ENCODE results near the gene BCAM.

BCAM gene

DNA sequence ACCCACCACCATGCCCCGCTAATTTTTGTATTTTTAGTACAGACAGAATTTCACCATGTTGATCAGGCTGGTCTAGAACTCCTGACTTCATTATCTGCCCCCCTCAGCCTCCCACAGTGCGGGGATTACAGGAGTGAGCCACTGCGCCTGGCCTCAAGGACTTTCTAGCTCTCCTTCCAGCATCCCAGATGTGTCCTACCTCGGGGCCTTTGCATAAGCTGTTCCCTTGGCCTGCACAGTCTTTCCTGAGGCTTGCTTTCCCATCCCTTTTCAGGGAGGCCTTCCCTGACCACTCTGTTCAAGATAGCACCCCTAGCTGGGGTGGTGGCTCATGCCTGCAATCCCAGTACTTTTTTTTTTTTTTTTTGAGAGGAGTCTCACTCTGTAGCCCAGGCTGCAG, 14.3 kb upstream of the BCAM start:
- no peak for DNase-seq

DNA sequence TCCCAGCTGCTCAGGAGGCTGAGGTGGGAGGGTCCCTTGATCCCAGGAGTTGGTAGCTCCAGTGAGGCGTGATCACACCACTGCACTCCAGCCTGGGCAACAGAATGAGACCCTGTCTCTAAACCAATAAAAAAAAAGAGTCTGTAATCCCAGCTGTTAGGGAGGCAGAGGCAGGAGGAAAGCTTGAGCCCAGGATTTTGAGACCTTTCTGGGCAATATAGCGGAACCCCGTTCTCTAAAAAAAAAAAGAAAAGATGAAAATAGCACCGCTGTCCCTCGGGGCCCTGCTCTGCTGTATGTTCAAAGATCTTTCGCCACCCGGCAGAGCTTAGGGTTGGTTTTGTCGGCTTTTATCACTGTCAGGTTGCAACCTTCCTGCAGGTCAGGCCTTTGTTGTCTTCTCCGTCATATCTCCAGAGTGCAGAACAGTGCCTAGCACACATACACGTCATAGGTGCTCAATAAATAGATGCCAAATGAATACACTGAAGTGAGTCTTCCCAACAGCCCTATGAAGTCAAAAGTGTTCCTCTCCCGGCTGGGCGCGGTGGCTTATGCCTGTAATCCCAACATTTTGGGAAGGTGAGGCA, 13.4 kb upstream of the BCAM start:
- no peak for DNase-seq

DNA sequence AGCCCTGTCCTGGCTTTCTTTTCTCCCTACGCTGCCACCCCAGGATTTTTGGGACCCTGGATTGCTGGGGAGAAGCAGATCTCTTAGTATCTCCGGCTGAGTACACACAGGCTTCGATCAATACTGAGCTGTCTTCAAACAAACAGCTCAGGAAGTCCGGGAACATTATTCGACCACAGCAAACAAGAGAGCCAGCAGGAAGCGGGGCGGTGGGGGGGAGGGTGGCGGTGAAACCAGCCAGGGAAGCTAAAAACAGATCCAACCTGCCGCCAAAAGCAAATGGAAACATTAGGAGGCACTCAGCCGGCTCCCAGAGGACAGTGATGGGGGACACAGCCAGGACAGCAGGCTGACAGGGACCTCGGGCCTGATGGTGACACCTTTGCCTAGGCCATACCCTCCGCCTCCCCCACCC, 12.2 kb upstream of the BCAM start:
- no peak for DNase-seq

DNA sequence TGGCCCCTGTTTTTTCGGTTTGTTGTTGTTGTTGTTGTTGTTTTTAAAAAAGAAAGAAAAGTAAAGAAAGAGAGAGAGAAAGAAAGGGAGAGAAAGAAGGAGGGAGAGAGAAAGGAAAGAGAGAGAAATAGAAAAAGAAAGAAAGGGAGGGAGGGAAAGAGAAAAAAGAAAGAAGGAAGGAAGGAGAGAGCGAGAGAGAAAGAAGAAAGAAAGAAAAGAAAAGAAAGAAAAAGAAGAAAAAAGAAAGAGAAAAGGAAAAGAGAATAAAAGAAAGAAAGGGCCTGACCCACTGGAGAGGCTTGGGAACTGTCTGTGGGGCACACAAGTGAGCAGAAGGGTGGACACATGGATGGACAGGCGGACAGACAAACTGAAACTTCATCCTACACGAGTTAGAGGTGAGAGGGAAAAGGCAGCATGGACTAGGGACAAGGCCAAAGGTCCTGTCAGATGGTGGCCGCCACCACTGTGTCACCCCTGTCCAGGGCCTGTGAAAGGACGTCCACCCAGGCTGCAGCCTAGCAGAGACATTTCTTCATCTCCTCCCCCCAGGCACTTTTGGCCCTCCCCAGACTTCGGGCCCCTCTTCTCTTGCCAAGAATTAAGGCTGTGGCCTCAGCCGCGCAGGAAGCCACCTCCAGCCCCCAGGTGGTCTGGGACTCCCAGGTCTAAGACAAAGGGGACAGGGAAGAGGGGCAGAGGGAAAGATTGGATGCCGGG, 9.1 kb upstream of the BCAM start:
- no peak for DNase-seq

DNA sequence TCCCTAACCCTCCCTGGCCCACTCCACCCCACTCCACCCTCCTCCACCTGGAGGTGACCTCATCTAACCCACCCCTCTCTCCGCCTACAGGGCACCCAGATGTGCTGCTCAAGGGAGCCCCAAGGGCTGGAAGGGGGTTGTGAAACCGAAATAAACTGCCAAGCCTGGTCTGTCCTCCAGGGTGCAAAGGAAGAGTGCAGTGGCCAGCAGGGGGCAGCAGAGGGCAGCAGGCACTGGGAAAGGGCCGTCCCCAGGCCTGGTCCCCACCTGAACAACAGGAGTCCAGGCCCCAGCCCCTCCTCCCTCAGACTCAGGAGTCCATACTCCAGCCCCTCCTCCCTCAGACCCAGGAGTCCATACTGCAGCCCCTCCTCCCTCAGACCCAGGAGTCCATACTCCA, 8.4 kb upstream of the BCAM start:
- DNase-seq, result no peak

DNA sequence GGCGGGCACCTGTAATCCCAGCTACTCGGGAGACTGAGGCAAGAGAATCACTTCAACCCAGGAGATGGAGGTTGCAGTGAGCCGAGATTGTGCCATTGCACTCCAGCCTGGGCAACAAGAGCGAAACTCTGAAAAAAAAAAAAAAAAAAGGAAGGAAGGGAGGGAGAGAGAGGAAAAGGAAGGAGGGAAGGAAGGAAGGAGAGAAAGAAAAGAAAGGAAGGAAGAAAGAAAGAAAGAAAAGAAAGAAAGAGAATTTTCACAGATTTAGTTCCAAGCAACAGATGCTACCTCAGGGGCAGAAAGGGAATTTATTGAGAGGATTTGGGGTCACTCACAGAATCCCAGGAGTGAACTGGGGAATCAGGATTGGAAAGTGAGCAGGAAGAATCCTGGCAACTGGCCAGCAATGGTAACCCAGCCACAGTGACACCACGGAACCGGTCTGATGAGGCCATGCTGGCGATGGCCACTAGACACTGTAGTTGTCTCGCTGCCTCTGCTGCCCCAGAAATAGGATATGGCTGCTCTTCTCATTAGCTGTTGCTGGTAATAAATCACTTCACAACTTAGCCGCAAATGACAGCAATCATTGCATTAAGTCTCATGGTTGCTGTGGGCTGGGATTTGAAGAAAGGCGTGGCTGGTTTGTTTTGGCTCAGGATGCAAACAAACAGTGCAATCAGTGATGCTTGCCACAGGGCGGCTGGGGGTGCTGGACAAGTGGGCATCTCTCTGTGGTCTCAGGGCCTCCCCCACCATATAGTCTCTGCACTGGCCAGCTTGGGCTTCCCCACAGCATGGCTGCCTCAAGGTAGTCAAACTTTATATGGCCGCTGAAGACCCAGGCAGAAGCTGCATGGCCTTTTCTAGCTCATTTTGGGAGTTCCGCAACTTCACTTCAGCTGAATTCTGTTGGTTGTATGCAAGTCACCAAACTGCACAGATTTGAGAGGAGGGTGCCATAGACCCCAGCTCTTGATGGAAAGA, 5.2 kb upstream of the BCAM start:
- no peak for DNase-seq

DNA sequence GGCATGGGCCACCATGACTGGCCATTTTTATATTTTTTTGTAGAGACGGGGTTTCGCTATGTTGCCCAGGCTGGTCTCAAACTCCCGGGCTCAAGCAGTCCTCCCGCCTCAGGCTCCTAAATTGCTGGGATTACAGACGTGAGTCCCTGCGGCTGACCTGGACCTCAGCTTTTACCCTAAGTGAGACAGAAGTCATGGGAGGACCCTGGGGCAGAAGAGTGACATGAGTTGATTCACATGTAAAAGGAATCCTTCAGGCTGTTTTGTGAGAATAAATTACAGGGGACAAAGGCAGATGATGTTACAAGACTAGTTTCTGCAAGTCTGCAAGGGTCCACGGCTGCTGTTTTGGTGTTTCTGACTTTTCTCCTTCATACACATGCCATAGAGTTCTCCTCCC, 2.6 kb upstream of the BCAM start:
- DNase-seq, result no peak

DNA sequence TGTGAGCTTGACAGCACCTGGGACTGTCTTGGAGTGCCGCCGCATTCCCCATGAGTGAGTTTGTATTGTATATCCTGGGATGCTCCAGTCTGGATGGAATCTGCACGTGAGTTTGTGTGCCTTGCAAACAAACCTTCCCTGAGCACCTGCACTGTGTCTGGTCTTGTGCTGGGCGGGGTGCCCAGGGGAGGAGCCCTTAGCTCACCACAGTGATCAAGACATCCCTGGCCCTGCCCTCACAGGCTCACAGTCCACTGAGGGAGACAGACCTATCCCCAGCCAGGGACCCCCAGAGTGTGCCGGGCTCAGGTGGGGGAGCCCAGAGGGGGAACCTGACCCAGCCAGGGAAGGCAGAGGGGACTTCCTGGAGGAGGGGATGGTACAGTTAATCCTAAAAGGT, 1.7 kb upstream of the BCAM start:
- DNase-seq, result no peak

DNA sequence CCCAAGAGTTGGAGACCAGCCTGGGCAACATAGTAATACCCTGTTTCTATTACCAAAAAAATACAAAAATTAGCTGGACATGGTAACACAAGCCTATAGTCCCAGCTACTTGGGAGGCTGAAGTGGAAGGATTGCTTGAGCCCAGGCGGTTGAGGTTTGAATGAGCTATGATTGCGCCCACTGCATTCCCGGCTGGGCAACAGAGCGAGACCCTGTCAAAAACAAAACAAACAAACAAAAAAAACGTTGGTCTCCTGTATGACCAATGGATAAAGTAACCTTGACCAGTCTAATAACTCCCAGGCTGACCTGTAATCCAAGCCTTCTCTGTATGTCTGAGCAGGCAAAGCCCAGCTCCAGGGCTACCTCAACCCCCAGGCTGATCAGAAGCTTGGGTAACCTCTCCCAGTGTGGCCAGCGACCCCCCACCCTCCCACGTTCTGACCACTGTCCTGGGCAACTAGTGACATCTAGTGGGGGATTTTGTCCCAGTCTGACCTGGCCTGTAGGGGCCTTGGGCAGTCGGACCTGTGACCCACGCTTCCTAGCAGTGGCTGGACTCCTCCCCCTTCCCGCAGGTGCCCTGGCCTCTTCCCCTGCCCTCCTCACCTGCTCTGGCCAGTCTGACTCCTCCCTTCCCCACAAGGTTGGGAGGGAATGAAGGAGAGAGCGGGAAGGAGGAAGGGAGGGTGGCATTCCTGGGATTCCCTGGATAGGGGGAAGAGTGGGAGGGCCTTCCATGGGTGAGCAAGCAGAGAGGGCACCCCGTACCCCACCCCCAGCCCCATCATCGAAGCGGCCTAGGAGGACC, 1.0 kb upstream of the BCAM start:
- DNase-seq, result no peak

DNA sequence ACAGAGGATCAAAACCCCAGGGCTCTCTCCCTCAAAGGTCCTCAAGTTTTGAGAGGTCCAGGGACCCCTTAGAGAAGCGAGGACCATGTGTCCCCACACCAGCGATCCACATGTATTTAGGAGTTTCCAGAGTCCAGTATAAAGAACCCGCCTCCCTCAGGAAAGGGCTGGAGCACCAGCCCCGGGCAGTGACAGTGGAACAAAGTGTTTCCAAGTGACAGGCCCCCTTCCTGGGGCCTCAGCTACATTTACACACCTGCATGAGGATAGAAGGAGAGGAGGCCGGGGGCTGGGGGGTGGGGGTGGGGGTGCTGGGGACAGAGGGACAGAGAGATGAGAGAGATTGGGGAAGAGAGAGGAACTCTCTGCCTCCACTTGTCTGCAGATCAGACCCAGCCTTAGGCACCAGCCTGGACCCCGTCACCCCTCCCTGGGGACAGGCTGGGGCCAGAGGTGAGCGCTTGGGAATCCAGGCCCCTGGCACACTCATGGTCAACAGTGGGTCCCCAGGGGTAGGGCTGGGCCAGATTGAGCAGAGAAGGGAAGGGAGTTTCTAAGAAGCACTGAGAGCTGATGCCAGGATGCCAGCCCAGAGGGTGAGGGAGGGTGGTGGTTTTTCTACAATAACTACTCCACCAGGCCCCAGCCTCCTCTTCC, 802 bp downstream of the BCAM start:
- DNase-seq, result no peak

DNA sequence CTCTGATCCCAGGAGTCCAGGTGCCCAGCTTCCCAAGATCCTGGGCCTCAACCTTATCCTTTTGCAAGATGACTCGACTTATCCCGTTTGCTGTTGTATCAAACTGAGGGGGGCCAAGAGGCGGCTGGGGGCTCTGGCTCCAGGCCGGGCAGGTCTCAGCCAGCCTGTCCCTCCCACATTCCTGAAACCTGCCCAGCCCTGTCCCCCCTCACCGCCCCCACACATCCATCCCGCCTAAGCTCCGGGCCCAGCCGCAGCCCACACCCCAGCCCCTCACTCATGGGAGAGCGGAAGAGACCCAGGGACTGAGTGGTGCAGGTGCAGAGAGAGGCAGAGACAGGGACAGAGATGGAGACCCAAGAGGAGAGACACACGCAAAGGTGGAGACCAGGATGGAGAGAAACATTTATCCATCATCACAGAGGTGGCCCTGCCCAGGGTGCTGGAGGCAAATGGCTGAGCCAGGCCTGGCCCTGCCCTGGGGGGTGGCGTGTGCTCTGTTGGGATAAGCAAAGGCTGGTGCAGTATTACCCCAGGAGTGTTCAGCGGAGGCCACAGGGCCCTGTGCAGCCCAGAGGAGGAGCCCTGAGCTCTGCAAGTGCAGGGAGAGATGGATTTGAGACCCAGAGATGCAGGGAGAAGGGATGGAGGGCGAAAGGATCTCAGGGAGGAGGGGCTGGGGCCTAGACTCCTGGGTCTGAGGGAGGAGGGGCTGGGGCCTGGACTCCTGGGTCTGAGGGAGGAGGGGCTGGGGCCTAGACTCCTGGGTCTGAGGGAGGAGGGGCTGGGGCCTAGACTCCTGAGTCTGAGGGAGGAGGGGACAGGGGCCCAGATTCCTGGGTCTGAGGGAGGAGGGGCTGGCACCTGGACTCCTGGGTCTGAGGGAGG, 1.6 kb downstream of the BCAM start:
- no peak for DNase-seq

DNA sequence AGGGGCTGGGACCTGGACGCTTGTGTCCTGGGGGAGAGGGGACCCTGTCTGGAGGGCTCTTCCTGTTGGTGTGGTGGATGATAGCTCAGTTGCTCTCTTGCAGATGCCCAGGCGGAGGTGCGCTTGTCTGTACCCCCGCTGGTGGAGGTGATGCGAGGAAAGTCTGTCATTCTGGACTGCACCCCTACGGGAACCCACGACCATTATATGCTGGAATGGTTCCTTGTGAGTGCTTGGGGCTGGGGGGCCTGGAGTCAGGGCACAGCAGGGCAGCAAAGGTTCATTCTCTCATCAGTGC, 2.2 kb downstream of the BCAM start:
- DNase-seq, result no peak

DNA sequence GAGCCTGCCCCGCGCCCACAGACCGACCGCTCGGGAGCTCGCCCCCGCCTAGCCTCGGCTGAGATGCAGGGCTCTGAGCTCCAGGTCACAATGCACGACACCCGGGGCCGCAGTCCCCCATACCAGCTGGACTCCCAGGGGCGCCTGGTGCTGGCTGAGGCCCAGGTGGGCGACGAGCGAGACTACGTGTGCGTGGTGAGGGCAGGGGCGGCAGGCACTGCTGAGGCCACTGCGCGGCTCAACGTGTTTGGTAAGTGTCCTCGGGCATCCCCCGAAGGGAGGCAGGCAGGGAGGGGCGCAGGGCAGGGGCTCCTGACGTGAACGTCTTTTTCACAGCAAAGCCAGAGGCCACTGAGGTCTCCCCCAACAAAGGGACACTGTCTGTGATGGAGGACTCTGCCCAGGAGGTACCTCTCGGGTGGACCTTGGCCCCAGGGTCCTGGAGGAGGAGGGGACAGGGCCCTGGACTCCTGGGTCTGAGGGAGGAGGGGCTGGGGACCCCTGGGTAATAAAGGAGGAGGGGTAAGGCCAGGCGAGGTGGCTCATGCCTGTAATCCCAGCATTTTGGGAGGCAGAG, 3.3 kb downstream of the BCAM start:
- no peak for DNase-seq

DNA sequence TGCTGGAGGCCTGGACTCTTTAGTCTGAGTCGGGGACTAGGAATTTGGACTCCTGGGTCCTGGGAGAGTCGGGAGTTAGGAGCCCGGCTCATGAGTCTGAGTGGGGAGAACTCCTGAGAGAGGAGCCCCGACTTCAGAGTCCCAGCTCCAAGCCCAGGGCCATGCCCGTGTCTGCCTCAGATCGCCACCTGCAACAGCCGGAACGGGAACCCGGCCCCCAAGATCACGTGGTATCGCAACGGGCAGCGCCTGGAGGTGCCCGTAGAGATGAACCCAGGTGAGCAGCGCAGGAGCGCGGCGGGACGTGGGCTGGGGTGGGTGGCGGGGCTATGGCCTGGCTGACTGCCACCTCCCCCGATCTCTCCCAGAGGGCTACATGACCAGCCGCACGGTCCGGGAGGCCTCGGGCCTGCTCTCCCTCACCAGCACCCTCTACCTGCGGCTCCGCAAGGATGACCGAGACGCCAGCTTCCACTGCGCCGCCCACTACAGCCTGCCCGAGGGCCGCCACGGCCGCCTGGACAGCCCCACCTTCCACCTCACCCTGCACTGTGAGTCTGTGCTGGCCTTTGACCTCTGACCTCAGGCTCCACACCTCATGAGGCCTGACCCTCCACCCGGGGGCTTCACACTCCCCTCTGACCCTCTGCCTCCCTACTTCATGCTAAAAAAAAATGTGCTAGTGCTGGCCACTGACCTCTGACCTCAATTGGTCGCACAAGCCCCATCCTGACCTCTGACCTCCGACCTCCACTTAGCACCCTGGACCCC, 4.4 kb downstream of the BCAM start:
- no peak for DNase-seq

DNA sequence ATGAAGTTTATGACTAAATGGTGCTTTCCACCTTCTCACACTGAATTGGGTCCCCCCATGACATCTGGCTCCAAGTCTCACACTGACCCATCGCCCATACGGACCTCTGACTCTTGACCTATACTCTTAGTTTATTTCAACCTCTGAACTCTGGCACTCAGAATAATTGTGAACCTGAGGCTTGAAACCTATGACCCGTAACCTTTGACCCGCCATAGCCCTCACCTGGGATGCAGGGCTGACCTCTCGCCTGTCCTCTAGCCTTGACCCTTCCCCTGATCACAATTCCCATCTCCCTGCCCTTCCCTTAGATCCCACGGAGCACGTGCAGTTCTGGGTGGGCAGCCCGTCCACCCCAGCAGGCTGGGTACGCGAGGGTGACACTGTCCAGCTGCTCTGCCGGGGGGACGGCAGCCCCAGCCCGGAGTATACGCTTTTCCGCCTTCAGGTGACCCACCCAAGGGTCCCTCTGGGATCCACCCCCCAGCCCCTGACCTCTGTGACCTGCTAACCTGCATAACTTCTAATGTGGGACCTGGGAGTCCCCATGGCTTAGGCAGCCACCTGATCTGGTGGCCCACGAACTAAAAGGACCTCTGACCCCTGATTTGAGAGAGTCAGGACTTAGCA, 5.1 kb downstream of the BCAM start:
- no peak for DNase-seq

DNA sequence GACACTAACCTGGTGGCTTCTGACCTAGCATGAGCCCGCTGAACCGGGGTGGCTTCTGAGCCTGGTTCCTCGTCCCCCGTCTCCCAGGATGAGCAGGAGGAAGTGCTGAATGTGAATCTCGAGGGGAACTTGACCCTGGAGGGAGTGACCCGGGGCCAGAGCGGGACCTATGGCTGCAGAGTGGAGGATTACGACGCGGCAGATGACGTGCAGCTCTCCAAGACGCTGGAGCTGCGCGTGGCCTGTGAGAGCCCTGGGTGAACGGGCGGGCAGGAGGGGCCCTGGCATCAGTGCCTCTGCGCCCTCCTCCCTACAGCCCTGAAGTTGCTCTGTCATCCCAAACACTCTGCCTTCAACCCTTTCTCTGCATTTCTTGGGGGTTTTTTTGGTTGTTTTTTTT, 5.6 kb downstream of the BCAM start:
- DNase-seq, result no peak

DNA sequence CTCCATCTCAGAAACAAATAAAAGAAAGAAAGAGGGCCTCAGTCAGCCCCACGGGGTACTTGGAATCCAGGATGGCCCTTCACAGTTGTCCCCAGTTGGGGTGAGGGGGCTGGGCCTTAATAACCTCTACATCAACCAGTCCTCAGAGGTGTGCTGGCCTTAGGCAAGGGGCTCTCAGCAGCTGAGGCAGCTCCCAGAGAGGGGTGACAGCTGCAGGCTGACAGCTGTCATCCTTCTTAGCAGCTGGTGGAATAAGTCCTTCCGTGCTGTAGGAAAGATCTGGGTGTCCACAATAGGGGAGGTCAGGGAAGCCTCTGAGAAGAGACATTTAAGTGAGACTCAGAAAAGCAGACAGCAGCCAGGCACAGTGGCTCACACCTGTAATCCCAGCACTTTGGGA, 7.4 kb downstream of the BCAM start:
- DNase-seq, result no peak

DNA sequence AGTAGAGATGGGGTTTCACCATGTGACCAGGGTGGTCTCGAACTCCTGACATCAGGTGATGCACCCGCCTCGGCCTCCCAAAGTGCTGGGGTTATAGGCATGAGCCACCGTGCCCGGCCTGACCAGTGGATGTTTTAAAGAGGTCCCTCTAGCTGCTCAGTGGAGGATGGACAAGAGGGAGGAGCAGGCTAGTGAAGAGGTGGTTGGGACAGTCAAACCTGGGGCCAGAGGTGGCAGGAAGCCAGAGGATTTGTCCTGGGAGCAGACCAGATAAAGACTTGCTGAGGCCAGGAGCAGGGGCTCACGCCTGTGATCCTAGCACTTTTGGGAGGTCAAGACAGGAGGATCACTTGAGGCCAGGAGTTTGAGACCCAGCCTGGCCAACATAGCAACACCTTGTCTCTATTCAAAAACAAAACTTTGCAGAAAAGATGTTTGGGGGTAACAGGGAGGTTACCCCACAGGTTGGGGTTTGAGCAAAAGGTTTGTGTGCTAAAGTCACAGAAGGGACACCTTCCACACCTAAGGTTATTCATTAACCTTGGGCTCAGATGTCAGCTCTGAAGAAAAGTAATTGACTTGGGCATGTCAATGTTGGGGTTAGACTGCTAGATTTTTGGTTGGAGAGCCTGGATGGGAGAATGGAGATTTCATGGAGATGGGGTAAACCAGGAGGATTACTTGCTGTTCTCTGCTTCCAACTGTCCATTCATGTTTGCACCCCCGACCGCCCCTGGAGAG, 9.0 kb downstream of the BCAM start:
- no peak for DNase-seq

DNA sequence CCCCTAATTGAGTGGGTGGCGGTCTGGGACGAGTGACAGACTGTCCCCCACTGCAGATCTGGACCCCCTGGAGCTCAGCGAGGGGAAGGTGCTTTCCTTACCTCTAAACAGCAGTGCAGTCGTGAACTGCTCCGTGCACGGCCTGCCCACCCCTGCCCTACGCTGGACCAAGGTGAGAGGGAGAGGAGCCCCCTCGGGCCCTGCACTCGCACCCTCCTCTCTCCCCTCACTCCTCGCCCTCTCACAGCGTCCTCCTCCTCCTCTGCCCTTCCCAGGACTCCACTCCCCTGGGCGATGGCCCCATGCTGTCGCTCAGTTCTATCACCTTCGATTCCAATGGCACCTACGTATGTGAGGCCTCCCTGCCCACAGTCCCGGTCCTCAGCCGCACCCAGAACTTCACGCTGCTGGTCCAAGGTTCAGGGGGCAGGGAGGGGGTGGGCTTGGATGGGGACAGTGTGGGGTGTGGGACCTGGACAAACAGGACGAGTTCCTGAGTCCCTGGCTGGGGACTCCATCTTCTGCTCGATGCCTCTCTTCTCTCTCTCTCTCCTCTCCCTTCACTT, 9.6 kb downstream of the BCAM start:
- DNase-seq, result no peak
